Measurements from ENCODE around the gene MUC5AC. TPM values are rescaled to one million over a fixed set of nuclear protein-coding genes. Genes with fewer than 3 reads are reported as not detected.
"Not testable (repeated sequence)": the region's sequence is repeated elsewhere in the genome, so short reads cannot be mapped to it uniquely, and the experiment has no call there.

The MUC5AC gene
- polyA plus RNA-seq, 4 donors, result 0.01 to 0.18 (median 0.02) TPM; not detected in 1

GRCh38 chr11:1161410-1162137 is 3.8 kb downstream of the MUC5AC start:
- no peak for DNase-seq (ENCODE audit: low read depth in 4 of 4, low spot score in 3 of 4)

GRCh38 chr11:1162138-1162475 is 4.4 kb downstream of the MUC5AC start:
- DNase-seq (ENCODE audit: low read depth in 4 of 4, low spot score in 3 of 4), result no peak

GRCh38 chr11:1162491-1163311 is 4.9 kb downstream of the MUC5AC start:
- DNase-seq (ENCODE audit: low read depth in 4 of 4, low spot score in 3 of 4), result no peak

- DNase-seq (ENCODE audit: low read depth in 4 of 4, low spot score in 3 of 4), result no peak
These were observed 5.7 kb downstream of the MUC5AC start for GRCh38 chr11:1163321-1163910.

GRCh38 chr11:1163911-1164735 is 6.4 kb downstream of the MUC5AC start:
- DNase-seq (ENCODE audit: low read depth in 4 of 4, low spot score in 3 of 4), result no peak

GRCh38 chr11:1164779-1165255 is 7.1 kb downstream of the MUC5AC start:
- DNase-seq (ENCODE audit: low read depth in 4 of 4, low spot score in 3 of 4), result not testable (repeated sequence)

GRCh38 chr11:1165256-1166041 is 7.7 kb downstream of the MUC5AC start:
- no peak for DNase-seq (ENCODE audit: low read depth in 4 of 4, low spot score in 3 of 4)

- DNase-seq (ENCODE audit: low read depth in 4 of 4, low spot score in 3 of 4), result no peak
These were observed 9.5 kb downstream of the MUC5AC start for GRCh38 chr11:1167256-1167655.

- no peak for DNase-seq (ENCODE audit: low read depth in 4 of 4, low spot score in 3 of 4)
These were observed 10.0 kb downstream of the MUC5AC start for GRCh38 chr11:1167751-1168231.

- no peak for DNase-seq (ENCODE audit: low read depth in 4 of 4, low spot score in 3 of 4)
These were observed 10.5 kb downstream of the MUC5AC start for GRCh38 chr11:1168256-1168655.

GRCh38 chr11:1168721-1169161 is 11.0 kb downstream of the MUC5AC start:
- no peak for DNase-seq (ENCODE audit: low read depth in 4 of 4, low spot score in 3 of 4)

GRCh38 chr11:1171223-1171984 is 13.7 kb downstream of the MUC5AC start:
- DNase-seq (ENCODE audit: low read depth in 4 of 4, low spot score in 3 of 4), result no peak

GRCh38 chr11:1171985-1172728 is 14.4 kb downstream of the MUC5AC start:
- DNase-seq (ENCODE audit: low read depth in 4 of 4, low spot score in 3 of 4), result no peak

- no peak for DNase-seq (ENCODE audit: low read depth in 4 of 4, low spot score in 3 of 4)
These were observed 15.0 kb downstream of the MUC5AC start for GRCh38 chr11:1172729-1173117.

- not testable (repeated sequence) for DNase-seq (ENCODE audit: low read depth in 4 of 4, low spot score in 3 of 4)
These were observed 15.6 kb downstream of the MUC5AC start for GRCh38 chr11:1173396-1173795.

GRCh38 chr11:1174441-1175370 is 17.0 kb downstream of the MUC5AC start:
- no peak for DNase-seq (ENCODE audit: low read depth in 4 of 4, low spot score in 3 of 4)
